Astrocyte (in vitro differentiated cells and primary cell): ENCODE results near the gene MIEF2.

Experiments
- EZH2 ChIP-seq: IDR thresholded peaks from 2 replicates; pipeline ENCODE4 v1.6.1; 2012; ENCODE audit warnings: mild to moderate bottlenecking, low read length, inconsistent platforms; ENCODE audit not compliant: insufficient read depth
- TF ChIP-seq, protein P1 (sequence below): IDR thresholded peaks from 2 replicates; pipeline ENCODE4 v1.5.1; 2011; ENCODE audit warnings: low read depth, mild to moderate bottlenecking, inconsistent platforms, low read length, moderate library complexity; ENCODE audit not compliant: insufficient read depth

DNA sequence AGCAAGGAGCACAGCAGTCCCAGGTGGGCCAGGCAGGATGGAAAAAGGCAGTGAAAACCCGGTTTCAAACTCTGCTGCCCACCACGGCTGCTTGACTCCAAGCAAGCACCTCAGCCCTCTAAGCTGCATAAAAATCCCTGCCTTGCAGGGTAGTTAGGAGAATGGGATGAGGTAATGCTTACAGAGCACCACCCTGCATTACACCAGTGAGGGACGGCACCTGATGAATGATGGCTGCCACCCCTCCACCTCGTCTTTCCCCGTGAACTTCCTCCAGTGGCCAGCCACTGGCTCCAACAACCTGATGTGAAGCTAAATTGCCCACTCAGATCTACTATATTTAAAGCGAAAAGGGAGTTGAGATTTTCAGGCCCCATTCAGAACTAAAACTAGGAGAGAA, 21.3 kb downstream of the MIEF2 start:
- TF ChIP-seq, protein P1, sequence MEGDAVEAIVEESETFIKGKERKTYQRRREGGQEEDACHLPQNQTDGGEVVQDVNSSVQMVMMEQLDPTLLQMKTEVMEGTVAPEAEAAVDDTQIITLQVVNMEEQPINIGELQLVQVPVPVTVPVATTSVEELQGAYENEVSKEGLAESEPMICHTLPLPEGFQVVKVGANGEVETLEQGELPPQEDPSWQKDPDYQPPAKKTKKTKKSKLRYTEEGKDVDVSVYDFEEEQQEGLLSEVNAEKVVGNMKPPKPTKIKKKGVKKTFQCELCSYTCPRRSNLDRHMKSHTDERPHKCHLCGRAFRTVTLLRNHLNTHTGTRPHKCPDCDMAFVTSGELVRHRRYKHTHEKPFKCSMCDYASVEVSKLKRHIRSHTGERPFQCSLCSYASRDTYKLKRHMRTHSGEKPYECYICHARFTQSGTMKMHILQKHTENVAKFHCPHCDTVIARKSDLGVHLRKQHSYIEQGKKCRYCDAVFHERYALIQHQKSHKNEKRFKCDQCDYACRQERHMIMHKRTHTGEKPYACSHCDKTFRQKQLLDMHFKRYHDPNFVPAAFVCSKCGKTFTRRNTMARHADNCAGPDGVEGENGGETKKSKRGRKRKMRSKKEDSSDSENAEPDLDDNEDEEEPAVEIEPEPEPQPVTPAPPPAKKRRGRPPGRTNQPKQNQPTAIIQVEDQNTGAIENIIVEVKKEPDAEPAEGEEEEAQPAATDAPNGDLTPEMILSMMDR: no peak
- no peak for TF ChIP-seq EZH2
